ENCODE results near the gene NTM. TPM values are rescaled to one million over a fixed set of nuclear protein-coding genes. Genes with fewer than 3 reads are reported as not detected.

The NTM gene
- polyA plus RNA-seq, 1 experiment, result 33.6 TPM

GRCh38 chr11:132047167-132047566 is 676.8 kb downstream of the NTM start:
- ChIA-PET POLR2A (no interaction called here), CTCF (no interaction called here)
- Histone ChIP-seq H3K4me3 (ENCODE audit: low read depth, low read length) (no peak overlapping the region), H3K27me3 (ENCODE audit: control insufficient read depth, insufficient read depth, low read length) (no peaks in the 10 kb centered on the region), H3K36me3 (ENCODE audit: control insufficient read depth, insufficient read depth, low read length) (no peaks in the 10 kb centered on the region)
- DNase-seq (ENCODE audit: low read depth), result no peak
- no peak for TF ChIP-seq CTCF (IDR thresholded peaks at IDR 0.05; ENCODE audit: insufficient read depth, low read depth, low read length)

GRCh38 chr11:132048040-132048439 is 677.6 kb downstream of the NTM start:
- ChIA-PET POLR2A (interaction anchor here (0.7 kb wide), 1 partner anchor 15 kb away, joined by 8 read pairs; no protein-coding TSS in a partner anchor), CTCF (interaction anchor here (0.7 kb wide), 1 partner anchor 79 kb away, joined by 3 read pairs; no protein-coding TSS in a partner anchor)
- H3K27me3 ChIP-seq (ENCODE audit: control insufficient read depth, insufficient read depth, low read length), result no peaks in the 10 kb centered on the region
- no peak for DNase-seq (ENCODE audit: low read depth)
- H3K4me3 ChIP-seq (ENCODE audit: low read depth, low read length), result no peak overlapping the region
- TF ChIP-seq CTCF (IDR thresholded peaks at IDR 0.05; ENCODE audit: insufficient read depth, low read depth, low read length), result no peak
- no peaks in the 10 kb centered on the region for H3K36me3 ChIP-seq (ENCODE audit: control insufficient read depth, insufficient read depth, low read length)

GRCh38 chr11:132049205-132049604 is 678.8 kb downstream of the NTM start:
- Histone ChIP-seq H3K36me3 (ENCODE audit: control insufficient read depth, insufficient read depth, low read length) (no peaks in the 10 kb centered on the region), H3K27me3 (ENCODE audit: control insufficient read depth, insufficient read depth, low read length) (no peaks in the 10 kb centered on the region), H3K4me3 (ENCODE audit: low read depth, low read length) (no peak overlapping the region)
- POLR2A ChIA-PET, result no interaction called here
- DNase-seq (ENCODE audit: low read depth), result no peak
- TF ChIP-seq CTCF (IDR thresholded peaks at IDR 0.05; ENCODE audit: insufficient read depth, low read depth, low read length), result no peak
- CTCF ChIA-PET, result interaction anchor here (1.4 kb wide), 1 partner anchor 13 kb away, joined by 4 read pairs; no protein-coding TSS in a partner anchor

GRCh38 chr11:132050049-132050448 is 679.6 kb downstream of the NTM start:
- DNase-seq (ENCODE audit: low read depth), result no peak
- no peak overlapping the region for H3K4me3 ChIP-seq (ENCODE audit: low read depth, low read length)
- no peaks in the 10 kb centered on the region for H3K27me3 ChIP-seq (ENCODE audit: control insufficient read depth, insufficient read depth, low read length)
- ChIA-PET CTCF (interaction anchor here (0.9 to 1.4 kb wide), 2 partner anchors 13 to 44 kb away, joined by 3 to 4 read pairs; no protein-coding TSS in a partner anchor), POLR2A (no interaction called here)
- no peak for TF ChIP-seq CTCF (IDR thresholded peaks at IDR 0.05; ENCODE audit: insufficient read depth, low read depth, low read length)
- no peaks in the 10 kb centered on the region for H3K36me3 ChIP-seq (ENCODE audit: control insufficient read depth, insufficient read depth, low read length)

GRCh38 chr11:132050577-132051165 is 680.3 kb downstream of the NTM start:
- Histone ChIP-seq H3K27me3 (ENCODE audit: control insufficient read depth, insufficient read depth, low read length) (no peaks in the 10 kb centered on the region), H3K4me3 (ENCODE audit: low read depth, low read length) (no peak overlapping the region), H3K36me3 (ENCODE audit: control insufficient read depth, insufficient read depth, low read length) (no peaks in the 10 kb centered on the region)
- no peak for DNase-seq (ENCODE audit: low read depth)
- TF ChIP-seq CTCF (IDR thresholded peaks at IDR 0.05; ENCODE audit: insufficient read depth, low read depth, low read length), result no peak
- POLR2A ChIA-PET, result no interaction called here
- CTCF ChIA-PET, result interaction anchor here (0.9 to 1.4 kb wide), 2 partner anchors 12 to 43 kb away, joined by 3 to 4 read pairs; no protein-coding TSS in a partner anchor

Data from BJ (cell line).